Fibroblast of pulmonary artery (primary cell): ENCODE data around the gene ST8SIA6.

Source experiments
- DNase-seq: peaks from one replicate; pipeline ENCODE4 v3.0.0-alpha.2; 2010; ENCODE audit warnings: low read depth
- H3K4me3 ChIP-seq: replicated peaks from 2 replicates; pipeline ENCODE4 v1.5.1; 2011; ENCODE audit warnings: low read depth, mild to moderate bottlenecking, control low read depth, low read length, moderate library complexity
- CTCF ChIP-seq: IDR thresholded peaks from 2 replicates; pipeline ENCODE4 v1.5.1; 2011; ENCODE audit warnings: mild to moderate bottlenecking, control low read depth, low read length, inconsistent platforms; ENCODE audit errors: missing control alignments

The ST8SIA6 gene

DNA sequence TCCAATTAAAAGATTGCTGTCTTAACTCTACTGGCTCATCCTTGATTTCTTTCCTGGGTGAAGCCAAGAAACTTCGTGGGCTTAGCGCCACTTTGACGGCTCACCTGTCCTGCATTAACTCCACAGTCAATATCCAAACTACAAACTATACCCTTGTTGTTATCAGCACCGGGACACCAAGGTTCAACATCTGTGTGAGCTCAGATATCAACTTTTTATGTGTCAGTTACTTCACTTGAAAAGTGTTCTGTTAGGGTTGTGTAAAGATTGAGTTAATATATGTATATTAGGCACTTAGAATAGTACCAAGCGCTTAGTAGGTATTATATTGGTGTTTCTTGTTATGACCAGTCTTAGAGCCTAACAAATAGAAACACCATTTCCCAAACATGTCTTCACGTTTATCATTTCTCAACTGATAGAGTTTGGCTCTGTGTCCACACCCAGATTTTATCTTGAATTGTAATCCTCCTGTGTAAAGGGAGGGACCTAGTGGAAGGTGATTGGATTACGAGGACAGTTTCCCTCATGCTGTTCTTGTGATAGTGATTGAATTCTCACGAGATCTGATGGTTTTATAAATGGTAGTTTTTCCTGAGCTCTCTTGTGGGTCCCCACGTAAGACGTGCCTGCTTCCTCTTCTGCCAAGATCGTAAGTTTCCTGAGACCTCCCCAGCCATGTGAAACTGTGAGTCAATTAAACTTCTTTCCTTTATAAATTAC is 19.0 kb upstream of the ST8SIA6 start:
- no peak for TF ChIP-seq CTCF
- no peak for DNase-seq
- H3K4me3 ChIP-seq, result no peak overlapping the region

DNA sequence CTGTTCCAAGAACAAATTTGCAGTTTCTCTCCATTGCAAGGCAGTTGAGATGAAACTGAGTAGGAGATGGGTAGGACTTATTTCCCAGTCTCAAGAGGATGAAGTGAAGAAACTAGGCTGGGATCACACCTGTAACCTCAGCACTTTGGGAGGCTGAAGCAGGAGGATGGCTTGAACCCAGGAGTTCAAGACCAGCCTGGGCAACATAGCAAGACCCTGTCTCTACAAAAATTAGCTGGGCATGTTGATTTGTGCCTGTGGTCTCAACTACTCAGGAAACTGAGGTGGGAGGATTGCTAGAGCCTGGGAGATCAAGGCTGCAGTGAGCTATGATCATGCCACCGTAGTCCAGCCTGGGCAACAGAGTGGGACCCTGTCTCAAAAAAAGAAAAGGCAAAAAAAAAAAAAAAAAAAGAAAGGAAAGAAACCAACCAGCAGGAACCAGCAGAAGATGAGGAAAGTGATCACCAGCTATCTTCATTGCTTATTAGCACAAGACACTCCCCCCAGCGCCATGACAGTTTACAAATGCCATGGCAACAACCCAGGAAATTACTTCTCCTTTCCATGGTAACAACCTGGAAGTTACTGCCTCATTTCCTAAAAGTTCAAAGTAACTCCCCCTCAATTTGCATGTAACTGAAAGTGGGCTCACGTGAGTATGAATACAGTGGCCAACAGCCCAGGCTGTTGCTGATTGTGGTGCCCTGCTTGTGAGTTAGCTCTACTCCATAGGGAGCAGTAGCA is 18.3 kb upstream of the ST8SIA6 start:
- no peak for TF ChIP-seq CTCF

GRCh38 chr10:17470246-17470645 is 15.9 kb upstream of the ST8SIA6 start:
- no peak overlapping the region for H3K4me3 ChIP-seq
- DNase-seq, result no peak
- no peak for TF ChIP-seq CTCF

More for the DNA sequence above, 18.3 kb upstream of the ST8SIA6 start:
- H3K4me3 ChIP-seq, result no peak overlapping the region
- no peak for DNase-seq

- no peak overlapping the region for H3K4me3 ChIP-seq
- TF ChIP-seq CTCF, result no peak
- no peak for DNase-seq
These were observed 11.1 kb upstream of the ST8SIA6 start for GRCh38 chr10:17465328-17466125.

GRCh38 chr10:17464545-17464944 is 10.2 kb upstream of the ST8SIA6 start:
- no peak overlapping the region for H3K4me3 ChIP-seq
- TF ChIP-seq CTCF, result no peak
- no peak for DNase-seq

DNA sequence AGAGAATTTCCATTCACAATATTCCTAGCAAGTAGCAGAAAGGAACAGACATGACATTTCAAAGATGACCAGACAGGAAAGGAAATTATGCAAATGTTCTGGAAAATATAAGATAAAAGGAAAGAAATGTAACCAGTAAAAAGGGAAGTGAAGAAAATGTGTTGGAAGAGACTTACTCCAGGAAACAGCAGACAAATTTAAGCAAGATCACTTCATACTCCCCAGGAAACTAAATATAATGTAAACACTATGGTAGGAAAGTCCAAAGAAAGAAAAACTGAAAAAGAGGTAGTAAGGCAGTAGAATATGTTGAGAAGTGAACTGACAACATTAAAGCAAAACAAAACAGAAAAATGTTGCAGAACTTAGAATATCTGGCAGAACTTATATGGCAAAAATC is 6.4 kb upstream of the ST8SIA6 start:
- H3K4me3 ChIP-seq, result no peak overlapping the region
- DNase-seq, result no peak
- no peak for TF ChIP-seq CTCF
